Middle frontal gyrus (tissue), 1 donor: Measurements from ENCODE around the gene SPANXN5.
"Not testable (repeated sequence)": the region's sequence is repeated elsewhere in the genome, so short reads cannot be mapped to it uniquely, and the experiment has no call there.

Experiments used
- DNase-seq: peaks from one replicate; pipeline ENCODE4 v3.0.0-alpha.2; 2015; ENCODE audit warnings: low spot score; ENCODE audit errors: extremely low spot score

SPANXN5 gene, protein sequence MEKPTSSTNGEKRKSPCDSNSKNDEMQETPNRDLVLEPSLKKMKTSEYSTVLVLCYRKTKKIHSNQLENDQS

DNA sequence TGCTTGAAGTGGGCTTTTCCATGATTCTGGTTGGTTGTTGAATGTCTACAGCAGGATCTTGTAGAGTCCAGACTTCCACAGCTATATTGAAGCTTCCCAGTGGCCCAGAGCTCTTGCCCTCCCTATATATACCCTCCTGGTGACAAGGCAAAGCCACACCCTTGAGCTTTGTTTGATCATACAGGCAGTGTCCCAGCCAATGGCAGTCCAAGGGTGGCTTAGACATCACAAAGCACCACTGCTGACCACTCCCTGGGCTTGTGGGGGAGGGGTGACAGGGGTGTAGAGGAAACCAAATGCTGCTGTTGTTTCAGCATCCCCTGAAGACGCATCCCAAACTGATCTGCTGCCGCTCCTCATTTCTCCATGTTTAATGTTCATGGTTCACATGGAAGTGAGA lies at the start of gene SPANXN5:
Gene SPANXN5 (minus strand): TSS at position 101 of the 400 bp plus-strand sequence. CDS start 79 bp downstream, at position 22.
- DNase-seq, result not testable (repeated sequence)

DNA sequence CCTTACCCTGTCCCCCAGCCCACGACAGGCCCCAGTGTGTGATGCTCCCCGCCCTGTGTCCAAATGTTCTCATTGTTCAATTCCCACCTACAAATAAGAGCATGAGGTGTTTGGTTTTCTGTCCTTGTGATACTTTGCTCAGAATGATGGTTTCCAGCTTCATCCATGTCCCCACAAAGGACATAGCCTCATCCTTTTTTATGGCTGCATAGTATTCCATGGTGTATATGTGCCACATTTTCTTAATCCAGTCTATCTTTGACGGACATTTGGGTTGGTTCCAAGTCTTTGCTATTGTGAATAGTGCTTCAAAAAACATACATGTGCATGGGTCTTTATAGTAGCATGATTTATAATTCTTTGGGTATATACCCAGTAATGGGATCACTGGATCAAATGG lies 46.4 kb upstream of the SPANXN5 start:
- not testable (repeated sequence) for DNase-seq

DNA sequence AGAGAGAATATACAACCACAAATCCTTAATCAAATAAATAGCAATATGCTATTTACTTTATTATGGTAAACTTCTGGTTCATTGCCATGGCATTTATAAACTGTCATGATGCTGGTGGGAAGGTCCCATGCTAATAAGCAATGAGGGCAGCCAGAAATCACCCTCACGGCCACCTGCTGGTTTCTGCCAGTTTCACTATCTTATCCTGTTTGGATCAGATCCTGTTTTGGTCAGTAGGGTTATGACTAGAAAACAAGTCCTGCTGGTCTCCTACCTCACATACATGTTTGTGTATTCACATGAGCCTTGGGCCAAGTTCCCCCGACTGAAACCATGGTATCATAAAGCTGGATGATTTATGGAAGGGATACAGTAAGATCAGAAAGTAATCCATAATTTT lies 41.9 kb upstream of the SPANXN5 start:
- no peak for DNase-seq

DNA sequence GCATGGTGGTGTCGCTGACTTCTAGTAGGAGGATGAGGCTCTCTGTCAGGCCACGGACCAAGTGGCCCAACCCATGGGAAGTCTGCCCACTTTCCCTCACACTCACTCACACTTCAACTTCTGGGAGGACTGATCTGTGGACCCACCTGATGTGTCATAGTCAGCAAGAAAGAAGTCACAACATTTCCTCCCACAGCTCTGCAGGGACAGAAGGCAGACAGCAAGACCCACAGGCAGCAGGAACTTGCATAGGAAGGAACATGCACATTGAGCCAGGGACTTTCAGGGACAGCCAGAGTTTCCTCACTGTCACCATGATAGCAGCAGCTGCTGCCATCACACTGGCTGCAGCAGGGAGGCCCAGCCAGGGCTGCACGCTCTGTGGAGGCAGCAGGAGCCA lies 33.3 kb upstream of the SPANXN5 start:
- no peak for DNase-seq

DNA sequence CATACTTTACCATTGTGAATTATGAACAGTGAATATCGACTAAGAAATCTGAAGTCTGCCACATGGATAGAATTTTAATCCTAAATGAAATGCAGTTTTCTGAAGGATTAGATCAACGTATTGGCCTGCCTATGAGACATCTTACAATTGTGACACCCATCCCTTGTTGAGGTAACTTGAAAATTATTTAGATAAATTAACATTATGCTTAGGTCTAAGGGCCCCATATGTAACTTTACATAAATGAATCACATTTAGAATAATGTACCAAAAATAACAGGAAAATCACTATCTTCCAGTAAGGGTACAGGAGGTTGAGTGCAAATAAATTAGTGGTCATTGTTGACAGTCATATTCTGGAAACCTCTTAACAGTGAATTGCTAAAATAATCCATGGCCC lies 27.4 kb upstream of the SPANXN5 start:
- DNase-seq, result no peak

DNA sequence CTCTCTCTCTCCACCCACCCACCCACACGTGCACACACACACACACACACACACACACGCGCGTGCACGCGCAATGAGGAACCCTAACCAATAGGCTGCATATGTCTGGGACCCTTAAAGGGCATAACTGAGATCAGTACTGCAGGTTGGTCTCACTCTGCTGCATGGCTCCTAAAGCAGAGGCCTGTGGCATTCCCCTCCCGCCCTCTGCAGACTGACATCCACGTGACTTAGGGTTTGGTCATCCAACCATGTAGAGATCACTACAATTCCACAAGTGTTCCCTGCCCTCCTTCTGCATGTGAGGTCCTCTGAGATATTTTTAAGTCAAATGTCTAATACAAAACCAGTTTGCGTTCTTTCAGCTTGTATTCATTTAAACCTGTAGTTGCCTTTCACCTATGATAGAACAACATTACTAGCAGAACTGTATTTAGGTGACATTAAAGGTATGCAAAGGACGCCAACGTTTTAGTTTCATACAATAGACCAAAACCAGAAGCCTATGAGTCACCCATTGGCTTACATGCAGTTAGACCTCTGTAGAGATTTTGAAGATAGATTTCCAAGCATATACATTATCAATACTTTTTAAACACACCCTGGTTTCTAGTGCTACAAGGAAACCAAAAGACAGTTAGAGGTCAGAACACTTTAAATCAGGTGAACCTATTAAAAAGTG lies 24.0 kb upstream of the SPANXN5 start:
- DNase-seq, result no peak

DNA sequence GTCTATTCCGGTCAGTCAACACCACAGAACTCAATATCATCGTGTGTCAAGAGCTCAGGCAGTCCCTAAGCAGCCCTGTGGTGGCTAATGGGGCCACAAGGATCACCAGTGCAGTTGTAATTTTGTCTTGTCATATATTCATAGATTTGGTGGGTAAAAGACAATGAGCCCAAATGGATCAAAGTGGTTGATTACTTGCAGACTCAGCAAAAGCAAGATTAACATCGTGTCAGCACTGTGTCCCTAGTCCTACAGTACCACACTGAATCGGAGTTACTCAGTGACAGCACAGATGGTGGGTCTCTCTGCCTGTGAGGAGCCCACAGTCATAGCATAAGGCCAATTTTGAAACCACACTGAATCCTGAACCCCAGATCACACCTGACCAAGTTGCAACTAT lies 22.6 kb upstream of the SPANXN5 start:
- no peak for DNase-seq

DNA sequence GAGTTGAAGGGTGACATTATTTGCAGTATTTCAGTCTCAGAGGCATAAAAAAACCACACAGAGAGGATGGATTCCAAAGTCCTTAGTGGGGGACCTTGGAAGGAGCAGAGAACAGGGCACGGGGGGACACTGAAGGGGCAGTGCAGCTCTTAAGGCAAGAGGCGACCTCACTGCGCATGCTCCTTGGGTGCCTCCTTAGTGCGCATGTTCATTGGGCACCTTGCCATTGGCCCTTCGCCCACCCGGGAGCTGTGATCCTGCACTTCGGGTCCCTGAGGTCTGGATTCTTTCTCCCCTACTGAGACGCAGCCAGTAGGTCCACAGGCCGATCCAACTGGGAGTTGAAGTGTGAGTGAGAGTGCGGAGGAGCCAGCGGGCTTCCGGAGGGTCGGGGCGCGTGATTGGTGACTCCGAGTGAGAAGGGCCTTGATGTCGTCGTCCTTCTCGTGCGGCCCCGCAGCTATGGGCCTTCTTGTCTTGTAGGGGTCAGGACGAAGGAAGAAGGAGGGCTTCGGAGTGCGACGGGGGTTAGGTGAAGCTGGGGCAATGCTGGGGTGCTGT lies 13.9 kb upstream of the SPANXN5 start, which contains the start of gene XAGE5:
Gene XAGE5 (plus strand): TSS at position 223 of the 561 bp plus-strand sequence. CDS start 1,280 bp downstream, outside the sequence.
- no peak for DNase-seq

DNA sequence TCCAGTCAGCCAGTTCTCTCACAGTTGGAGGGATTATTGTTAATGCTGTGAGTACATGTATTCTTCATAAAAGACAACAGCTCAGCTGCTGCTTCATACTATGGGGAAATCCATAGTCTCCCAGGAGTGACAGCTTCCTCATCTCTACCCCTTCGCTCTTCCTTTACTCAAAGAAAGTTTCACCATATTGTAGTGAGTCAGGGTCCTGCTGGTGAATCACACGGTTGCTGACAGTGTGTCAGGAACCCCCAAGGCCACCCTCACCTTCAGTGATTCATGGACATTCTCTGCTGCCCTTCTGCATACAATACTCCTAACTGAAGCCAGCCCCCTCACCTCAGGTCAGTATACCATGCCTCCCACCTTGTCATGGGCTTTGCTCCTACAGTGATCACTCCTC lies 7.6 kb upstream of the SPANXN5 start:
- not testable (repeated sequence) for DNase-seq

DNA sequence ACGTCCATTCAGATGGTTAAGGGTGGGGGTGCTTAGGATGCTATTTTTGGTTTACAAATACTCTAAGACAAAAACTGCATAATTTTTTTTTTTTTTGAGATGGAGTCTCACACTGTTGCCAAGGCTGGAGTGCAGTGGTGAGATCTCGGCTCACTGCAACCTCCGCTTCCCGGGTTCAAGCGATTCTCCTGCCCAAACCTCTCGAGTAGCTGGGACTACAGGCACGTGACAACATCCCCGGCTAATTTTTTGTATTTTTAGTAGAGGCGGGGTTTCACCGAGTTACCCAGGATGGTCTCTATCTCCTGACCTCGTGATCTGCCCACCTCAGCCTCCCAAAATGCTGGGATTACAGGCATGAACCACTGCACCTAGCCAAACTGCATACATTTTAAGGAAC lies 23.7 kb downstream of the SPANXN5 start:
- not testable (repeated sequence) for DNase-seq

DNA sequence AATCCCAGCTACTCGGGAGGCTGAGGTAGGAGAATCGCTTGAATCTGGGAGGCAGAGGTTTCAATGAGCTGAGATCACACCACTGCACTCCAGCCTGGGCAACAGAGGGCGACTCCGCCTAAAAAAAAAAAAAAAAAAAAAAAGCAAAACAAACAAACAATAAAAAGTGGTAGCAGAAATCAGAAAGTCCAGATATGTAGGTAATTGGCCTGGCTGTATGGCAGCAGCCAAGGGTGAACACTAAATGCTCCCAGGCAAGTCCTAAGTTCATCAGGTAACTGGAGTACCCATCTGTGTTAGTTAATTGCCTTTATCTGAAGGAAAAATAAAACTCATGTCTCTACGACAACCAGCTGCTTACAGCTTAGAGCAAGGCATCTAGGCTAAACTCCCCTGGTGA lies 31.2 kb downstream of the SPANXN5 start:
- not testable (repeated sequence) for DNase-seq

DNA sequence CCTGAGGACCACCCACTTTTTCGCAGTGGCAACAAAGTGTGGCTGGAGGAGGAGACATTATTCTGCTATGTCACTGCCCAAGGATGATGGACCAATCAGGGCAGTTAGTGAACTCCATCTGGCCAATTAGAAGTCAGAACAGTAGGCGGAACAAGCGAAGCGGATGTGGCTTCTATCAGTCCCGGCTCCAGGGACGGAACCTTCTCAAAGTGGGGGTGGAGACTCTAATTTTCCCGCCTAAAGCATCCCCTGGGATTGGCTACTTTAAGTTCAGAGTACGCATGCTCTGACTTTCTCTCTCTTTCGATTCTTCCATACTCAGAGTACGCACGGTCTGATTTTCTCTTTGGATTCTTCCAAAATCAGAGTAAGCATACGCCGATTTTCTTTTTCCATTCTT lies 46.3 kb downstream of the SPANXN5 start, which contains the start of gene SSX2B:
Gene SSX2B (plus strand): TSS at position 301 of the 400 bp plus-strand sequence. CDS start 1,429 bp downstream, outside the sequence.
- not testable (repeated sequence) for DNase-seq
